Measurements from ENCODE around the gene PI4K2A. TPM values are rescaled to one million over a fixed set of nuclear protein-coding genes. Genes with fewer than 3 reads are reported as not detected.

PI4K2A gene
- polyA plus RNA-seq, 1 donor = 9.5 TPM

DNA sequence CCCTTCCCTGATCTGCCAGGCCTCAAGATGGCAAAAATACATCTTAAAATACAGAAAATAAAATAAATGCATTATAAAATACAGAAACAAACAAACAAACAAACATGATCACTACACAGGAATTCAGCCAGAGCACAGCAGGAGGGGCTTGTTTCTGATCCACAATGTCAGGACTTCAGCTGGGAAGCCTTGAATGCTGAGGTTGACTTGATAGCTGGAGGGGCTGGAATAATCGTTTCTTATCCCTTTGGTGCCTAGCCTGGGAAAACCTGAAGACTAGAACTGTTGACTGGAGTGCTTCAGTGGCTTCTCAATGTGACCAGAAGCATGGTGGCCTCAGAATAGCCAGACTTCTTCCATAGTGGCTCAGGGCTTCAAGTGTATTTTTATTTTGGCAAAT, 63.9 kb downstream of the PI4K2A start:
- no peak for DNase-seq (ENCODE audit: low read depth)

DNA sequence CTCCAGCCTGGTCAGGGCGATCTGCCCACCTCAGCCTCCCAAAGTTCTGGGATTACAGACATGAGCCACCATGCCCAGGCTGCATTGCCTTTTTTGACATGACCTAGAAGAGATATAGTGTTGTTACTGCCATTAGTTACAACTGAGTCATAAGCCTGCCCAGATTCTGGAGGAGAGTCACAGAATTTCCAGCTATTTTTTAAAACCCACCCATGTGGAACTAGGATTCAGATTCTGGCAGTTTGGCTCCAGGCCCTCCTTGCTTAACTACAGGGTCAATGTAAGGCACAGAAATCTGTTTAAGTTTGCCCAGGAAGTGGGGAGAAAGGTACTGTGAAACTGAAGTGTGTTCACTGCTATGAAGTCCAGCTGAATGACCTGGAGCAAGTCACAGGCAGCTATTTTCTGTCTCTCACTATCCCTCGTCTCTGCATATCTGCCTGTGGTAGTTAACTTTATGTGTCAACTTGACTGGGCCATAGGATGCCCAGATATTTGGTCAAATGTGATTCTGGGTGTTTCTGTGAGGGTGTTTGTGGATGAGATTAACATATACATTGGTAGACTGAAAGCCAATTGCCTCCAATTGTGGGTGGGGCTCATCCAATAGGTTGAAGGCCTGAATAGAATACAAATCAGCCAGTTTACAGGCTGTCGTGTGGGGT, 64.7 kb downstream of the PI4K2A start:
- no peak for DNase-seq (ENCODE audit: low read depth)

DNA sequence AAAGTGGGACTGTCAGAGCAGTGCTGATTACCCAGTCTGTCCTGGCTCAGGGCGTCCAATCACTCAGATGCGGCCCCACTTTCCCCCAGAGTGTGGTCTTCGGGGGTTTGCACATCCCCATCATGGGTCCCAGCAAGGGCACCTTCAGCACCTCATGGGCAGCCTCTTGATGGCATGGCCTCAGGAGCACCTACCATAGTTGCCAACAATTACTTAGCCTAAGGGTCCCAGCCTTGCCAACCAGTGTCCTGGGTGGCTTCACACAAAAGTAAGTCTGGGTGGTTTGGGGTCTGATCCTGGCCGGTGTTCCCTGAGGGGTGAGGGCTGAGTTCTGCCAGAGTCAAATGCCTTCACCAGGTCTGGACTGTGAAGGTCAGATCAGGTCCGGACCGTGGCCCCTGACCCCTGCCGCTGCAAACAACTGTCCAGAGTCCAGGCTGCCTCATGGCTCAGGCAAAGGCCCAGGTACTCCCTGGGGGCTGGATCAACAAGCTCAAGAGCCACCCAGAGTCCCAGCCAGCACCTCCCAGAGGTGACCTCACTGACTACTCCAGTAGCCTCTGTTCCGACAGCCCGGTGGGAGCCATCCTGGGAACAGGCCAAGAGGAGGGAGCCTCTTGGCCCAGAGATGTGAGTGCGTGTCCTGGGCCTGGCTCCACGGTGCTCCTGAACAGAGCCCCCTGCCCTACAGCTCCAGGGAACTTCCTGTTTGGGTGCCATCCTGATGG, 66.8 kb downstream of the PI4K2A start:
- DNase-seq (ENCODE audit: low read depth) = no peak

DNA sequence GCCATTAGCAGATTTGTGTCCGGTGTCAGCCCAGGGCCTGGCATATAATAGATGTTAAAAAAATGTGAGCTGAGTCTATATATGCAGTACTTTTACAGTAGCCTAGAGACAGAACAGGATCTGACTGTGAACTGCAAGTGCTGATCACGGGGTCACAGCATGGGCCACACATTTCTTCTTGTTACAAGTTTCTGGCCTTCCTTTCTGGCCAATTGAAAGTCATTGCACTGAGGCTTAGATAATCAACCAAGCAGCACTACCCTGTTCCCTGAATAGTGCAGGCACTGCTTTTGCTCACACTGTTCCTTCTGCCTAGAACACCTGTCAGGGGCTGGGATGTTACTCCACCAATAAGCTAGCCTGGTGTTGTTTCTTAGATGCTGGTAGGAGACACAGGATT, 67.7 kb downstream of the PI4K2A start:
- no peak for DNase-seq (ENCODE audit: low read depth)

DNA sequence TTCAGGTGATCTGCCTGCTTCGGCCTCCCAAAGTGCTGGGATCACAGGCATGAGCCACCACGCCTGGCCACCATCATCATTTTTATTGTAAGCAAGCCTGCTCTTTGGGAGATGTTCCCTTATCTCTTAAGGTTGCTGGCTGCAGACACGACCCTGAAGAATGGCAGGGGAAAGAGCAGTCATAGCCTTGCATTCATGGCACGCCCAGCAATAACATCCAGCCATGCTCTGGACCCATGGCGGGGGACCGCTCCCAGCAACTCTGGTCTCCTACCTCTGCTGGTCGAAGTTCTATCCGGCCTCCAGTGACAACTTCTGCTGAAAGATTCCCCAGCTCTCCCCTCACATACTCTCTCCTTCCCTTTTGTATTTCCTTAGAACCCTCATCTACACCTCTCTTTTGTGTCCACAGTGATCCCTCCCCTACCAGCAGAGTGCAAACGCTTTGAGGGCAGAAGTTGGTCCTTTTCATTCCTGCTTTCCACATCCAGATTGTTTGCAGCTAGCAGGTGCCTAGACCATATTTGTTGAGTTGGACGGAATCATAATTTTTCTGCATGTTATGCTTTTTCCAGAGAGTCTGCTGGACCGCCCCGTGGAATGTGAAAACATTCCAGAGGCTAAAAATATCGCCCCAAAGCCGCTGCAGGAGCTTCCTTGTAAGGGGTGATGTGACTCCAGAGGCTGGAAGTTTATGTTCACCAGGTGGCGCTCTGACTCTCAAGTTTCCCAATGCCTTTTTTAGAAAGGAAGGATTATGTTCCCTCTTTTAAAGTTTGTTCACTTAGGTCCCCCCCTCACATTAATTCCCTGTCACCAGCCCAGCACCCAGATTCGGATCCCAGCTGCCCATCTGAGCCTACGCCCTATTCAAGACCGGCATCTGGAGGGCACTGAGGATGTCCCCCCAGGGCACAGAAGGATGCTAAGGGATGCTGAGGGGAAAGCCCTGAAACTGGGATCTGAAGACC, 68.8 kb downstream of the PI4K2A start:
- DNase-seq (ENCODE audit: low read depth) = peak; percentile 80

DNA sequence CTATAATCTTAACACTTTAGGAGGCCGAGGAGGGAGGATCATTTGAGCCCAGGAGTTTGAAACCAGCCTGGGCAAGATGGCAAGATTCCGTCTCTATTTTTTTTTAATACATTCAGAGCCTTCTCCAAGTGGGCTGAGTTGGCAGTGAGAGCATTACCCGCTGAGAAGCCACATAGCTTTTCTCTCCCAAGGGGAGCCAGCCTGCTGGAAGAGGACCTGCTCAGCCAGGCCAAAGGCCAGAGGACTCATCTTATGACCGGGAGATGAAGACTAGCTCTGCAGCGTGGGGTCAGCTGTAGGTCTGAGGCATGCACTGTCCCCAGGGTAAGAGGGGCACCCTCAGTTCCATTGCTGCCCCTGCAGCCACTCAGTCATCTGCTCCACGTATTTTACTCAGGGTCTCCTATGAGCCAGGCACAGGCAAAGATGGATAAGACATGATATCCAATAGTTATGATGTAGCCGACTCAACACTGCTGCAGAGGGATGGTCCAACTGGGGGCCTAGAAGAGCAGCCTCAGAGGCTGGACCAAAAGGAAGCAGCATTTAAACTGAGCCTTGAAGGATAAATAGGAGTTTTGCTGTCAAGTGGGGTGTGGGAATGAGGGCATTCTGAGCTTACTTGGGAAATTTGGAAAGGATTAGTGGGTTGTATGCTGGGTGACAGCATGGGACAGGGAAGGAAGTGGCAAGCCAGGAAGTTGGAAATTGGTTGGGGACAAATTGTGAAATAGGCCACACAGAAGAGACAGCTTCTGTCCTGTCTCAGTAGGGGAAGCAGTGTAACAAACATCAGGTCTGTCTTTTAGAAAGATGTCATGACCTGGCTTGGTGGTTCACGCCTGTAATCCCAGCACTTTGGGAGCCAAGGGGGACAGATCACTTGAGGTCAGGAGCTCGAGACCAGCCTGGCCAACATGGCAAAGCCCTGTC, 71.4 kb downstream of the PI4K2A start:
- DNase-seq (ENCODE audit: low read depth) = no peak

DNA sequence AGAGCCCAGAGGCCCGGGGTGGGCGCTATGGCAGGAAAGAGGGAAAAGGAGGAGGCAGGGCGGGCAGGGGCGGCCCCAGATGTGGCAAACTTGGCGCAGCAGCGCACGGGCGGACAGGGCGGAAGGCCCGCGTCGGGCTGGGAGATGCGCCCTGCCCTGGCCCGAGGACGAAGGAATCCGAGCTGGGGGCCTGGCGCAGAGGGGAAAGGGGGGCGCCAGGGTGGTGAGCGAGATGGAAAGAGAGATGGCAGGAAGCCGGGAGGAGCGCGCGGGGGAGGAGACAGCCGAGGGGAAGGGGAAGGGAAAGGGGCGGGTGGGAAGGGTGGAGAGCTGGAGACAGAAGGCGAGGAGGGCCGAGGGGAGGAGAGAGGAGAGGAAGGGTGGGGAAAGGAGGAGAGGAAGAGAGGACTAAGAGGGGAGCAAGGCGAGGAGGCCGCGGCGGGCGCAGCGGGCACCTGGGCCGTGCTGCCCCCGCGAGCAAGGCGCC, 72.9 kb downstream of the PI4K2A start, which contains the start of gene MARVELD1:
Gene MARVELD1, plus strand, starts transcription at position 392 of the 487 bp plus-strand sequence. CDS start 147 bp downstream, outside the sequence.
- peak; percentile 60 for DNase-seq (ENCODE audit: low read depth)

DNA sequence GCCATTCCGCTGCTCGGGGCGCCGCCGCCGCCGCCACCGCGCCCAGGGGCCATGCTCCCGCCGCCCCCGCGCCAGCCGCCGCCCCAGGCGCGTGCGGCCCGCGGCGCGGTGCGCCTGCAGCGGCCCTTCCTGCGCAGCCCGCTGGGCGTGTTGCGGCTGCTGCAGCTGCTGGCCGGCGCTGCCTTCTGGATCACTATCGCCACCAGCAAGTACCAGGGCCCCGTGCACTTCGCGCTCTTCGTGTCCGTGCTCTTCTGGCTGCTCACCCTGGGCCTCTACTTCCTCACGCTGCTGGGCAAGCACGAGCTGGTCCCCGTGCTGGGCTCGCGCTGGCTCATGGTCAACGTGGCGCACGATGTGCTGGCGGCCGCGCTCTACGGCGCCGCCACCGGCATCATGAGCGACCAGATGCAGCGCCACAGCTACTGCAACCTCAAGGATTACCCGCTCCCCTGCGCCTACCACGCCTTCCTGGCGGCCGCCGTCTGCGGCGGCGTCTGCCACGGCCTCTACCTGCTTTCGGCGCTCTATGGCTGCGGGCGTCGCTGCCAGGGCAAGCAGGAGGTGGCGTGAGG, 73.4 kb downstream of the PI4K2A start:
- DNase-seq (ENCODE audit: low read depth) = no peak

DNA sequence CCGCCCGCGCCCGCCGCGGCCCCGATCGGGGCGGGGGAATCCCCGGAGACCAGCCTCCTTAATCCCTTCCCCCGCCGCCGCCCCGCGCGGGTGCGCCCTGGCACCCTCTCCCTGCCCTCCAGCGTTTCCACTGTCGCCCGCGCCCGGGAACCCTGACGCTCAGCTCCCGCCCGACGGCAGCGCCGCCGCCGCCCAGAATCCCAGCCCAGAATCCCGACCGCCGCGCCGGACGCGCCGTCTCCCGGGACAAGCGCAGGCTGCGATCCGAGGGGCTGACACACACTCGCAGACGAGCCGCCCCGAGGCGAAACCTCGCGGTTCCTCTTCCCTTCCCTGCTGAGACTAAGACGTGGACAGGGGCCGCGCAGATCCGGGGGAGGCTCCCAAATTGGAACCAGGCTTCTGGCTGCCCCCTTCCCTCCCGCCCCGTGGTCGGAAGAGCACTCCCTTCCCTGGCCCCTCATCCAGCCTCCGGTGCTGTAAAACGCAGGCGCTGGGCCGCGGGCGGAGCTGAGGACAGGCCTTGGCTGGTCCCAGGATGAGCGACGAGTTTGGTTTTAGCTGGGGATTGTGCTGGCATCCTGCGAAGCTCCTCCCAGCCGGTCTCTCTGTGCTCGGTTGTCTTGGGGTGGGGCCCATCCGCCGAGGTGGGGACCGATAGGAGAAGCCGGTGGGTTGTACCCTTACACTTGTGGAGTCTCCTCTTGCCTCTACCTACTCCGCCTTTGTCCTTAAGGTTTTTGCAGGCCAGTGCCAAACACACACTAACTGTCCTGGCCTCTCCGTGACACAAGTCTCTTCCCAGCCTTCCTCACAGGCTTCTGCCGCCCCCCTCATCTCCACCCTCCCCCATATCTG, 74.2 kb downstream of the PI4K2A start:
- DNase-seq (ENCODE audit: low read depth) = peak; percentile 58

DNA sequence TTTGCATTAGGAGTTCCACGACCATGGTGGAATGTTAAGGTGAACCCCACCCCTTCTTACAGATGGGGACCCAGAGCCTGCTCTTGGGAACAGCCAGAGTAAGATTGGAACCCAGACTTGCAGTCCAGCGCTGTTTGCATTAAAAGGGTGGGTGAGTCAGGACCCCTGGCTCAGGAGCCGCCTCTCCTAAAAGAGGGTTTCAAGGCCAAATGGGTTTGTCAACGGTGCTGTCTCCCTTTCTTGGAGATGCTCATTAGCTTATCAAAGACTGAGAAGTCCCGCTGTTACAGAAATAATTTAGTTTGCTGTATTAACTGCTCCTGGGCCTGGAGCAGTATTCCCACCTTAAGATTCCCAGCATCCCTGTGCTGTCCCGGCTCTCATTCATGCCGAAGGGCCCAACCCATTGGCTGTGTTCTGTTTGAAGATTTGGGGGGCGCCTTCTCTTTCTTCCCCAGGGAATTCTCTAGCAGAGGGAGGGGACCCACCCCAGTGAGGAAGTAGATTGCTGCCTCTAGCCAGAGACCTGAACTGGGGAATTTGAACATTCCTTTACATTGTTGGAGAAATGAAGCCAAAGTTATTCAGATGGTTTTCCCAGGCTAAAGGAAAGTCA, 74.9 kb downstream of the PI4K2A start:
- DNase-seq (ENCODE audit: low read depth) = no peak

DNA sequence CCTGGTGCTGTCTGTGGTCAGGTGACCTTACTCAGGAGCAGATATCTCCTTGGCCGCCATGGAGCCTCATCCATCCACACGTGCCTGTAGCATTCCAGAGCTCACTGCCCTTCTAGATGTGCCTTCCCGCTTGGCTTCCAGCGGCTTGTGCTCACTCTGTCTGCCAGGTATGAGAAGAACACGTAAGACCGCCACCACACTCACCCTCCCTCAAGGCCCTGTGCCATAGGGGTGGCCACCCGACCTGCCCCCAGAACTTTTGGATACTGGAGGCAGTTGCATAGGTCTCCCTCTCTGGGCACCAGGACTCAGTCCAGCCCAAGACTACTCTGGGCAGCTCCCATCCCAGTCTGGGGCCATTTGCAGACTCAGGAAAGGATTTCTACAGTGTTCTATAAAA, 77.2 kb downstream of the PI4K2A start:
- DNase-seq (ENCODE audit: low read depth) = no peak

DNA sequence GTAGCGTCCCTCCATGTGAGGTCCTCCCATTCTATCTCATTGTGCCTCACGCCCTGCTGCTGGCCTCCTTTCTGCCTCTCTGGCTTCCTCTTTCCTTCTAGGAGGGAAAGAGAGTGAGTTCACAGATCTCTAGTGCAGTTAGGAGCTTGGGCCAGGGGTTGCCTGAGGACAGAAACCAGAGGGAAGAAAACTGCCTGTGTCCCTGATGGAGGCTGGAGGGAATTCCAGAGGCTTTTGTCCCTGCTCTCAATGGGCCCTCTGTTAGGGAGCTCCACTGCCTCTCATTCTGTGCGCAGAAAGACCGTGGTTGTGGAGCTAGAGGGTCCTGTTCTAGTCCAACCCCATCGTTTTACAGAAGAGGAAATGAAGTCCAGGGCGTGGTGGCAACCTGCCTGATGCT, 77.7 kb downstream of the PI4K2A start:
- DNase-seq (ENCODE audit: low read depth) = no peak

DNA sequence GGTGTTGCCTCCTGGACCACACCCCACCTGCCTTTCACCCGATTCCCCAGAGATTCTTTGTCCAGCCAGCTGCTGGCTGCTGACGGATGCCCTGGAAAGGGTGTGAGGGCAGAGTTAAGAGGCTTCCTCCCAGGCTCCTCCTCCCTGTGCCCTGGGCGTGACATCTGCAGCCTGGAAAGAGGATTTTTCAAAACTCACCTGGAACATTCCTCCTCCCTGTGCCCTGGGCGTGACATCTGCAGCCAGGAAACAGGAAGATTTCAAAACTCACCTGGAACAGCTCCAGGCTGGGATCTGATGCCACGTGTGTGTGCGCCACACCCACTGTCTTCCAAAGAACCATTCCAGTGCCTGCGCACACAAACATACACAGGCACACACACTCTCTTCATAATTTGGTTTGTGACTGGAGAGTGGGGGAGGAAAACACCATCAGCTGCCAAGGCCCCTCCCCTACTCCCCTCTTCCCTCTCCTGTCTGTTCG, 78.2 kb downstream of the PI4K2A start:
- DNase-seq (ENCODE audit: low read depth) = no peak

DNA sequence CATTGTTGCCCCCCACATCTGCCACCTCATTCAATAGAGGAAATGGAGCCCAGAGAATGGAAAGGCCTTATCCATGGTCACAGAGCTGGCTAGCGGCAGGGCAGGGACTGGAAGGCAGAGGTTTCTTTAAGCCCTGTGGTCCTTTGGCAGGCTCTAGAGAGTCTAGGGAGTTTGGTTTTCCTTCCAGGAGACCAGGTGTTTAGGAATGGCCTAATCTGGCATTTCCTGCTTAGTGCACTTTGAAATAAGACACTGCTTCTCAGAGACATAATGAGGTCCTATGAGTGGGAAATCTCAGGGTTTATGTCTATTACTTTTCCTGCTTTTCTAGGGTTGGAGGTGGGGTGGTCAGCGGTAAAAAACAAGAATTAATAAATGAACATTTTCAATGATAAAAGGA, 79.1 kb downstream of the PI4K2A start:
- DNase-seq (ENCODE audit: low read depth) = no peak

DNA sequence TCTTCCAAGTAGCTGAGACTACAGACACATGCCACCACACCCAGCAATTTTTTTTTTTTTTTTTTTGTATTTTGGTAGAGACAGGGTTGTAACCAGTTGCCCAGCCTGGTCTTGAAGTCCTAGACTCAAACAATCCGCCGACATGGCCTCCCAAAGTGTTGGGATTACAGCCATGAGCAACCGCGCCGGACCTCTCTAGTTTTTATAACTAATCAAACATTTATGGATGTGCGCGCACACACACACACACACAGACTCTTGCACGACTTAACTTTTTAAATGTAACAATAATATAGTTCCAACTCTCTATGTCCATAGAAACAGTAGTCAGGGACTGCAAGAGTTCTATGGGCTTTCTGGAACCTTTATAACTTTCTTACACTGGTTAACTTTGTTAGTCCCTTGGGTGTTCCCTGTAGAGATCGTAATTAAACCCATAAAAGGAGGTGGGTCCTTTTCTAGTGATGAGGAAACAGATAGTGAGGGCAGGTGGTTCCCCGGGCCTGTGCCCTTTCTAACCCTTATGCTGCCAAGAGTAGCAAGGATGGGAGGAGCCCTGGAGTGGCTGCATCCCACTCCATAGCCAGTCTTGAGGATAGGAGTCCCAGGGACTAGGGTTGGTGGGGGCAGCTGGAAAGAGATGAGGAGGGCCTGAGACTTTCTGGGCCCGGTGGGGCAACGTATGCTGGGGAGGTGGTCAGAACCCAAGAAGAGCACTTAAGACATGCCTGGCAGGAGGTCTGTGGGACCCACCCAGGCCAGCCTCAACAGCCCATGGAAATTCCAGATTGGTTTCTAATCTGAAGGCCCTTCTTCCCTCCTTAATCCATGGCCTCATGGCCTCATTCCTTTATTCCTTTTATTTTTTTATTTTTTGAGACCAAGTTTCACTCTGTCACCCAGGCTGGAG, 81.7 kb downstream of the PI4K2A start:
- no peak for DNase-seq (ENCODE audit: low read depth)

DNA sequence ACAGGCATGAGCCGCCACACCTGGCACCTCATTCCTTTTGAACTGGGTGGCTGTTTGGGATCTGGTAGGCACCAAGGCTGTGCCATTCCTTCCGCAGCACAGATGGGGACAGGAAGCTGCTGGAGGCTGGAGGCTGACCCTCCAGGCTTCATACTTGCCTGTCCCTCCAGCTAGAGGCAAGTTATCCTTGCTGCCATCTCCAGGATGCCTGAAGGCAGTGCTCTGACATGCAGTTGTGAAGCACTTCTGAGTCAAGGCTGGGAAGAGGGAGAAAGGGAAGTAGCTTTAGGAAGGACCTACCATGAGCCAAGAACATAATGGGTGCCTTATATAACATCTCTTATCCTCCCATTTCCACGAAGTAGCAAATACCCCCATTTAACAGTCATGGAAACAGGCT, 82.5 kb downstream of the PI4K2A start:
- no peak for DNase-seq (ENCODE audit: low read depth)

DNA sequence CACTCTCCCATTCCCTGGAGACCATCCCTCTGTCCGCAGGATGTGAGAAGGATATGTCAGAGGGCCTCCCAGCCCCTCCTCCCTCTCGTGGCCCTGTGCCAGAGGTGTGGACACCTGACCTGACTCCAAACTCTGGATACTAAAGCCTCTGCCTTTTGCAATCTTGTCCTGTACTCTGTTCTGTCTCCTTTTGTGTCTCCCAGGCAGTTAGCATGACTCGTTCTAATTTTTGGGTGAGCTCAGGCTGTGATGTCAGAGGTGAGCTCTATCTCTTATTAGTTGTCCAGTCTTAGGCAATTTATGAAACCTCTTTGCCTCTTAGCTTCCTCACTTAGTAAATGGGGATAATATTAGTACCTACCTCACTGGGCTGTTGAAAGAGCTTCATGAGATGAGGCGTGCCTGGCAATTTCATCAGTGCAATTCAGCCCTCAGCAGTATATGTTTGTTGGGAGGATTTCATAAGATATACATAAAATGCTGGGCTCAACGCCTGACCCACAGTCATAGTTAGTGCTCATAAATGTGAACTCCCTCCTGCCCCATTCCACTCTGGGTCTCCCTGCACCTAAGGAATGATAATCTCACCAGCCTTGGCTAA, 84.0 kb downstream of the PI4K2A start:
- DNase-seq (ENCODE audit: low read depth) = no peak

Measured in forelimb muscle (tissue), 1 donor.